ENCODE results near the gene EMID1. TPM values are rescaled to one million over a fixed set of nuclear protein-coding genes. Genes with fewer than 3 reads are reported as not detected.

EMID1 gene
- total and polyA plus RNA-seq, 8 donors, result 6.2 to 16.8 (median 10.0) TPM

DNA sequence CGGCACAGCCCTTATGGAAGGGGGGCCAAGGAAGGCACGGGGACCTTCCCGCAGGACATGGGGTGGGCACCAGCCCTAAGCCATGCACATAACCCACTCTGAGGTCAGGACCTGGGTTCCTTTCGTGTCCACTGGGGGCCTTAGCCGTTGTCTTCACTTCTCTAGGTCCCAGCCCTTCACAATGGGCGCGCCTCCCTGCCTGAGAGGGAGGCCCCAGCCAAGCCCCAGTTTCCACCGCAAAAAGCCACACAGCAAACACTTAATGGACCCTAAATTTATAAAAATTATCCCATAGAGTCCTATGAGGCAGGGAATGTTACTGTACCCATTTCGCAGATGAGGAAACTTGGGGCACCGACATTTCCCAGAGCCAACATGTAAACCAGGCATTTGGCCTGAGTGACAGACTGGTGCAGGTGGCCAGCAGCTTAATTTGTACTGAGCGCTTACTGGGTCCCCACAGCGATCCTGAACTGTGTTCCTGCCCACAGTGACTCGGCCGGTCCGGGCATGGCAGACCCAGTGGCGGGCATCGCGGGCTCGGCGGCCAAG is 102.0 kb downstream of the EMID1 start:
- WGBS, 2 donors, result 68 to 71% methylated on average over 20 of the region's 20 CpGs
- ATAC-seq (no peak), DNase-seq (peak in 2 of 6 donors; percentile 35 to 67), FAIRE-seq (no peak)
- Histone ChIP-seq H3K4me3 (peak overlapping the region; percentile 73 to 91 (median 89)), H3K27me3 (no peaks in the 10 kb centered on the region), H3K9me3 (no peaks in the 10 kb centered on the region), H3K4me1 (peaks cover 7 to 28% (median 20%) of the 10 kb centered on the region in 3 donors), H3K27ac (peak overlapping the region in 1 of 4 donors; percentile 34), H3K36me3 (no peaks in the 10 kb centered on the region)
- TF ChIP-seq, protein P1, sequence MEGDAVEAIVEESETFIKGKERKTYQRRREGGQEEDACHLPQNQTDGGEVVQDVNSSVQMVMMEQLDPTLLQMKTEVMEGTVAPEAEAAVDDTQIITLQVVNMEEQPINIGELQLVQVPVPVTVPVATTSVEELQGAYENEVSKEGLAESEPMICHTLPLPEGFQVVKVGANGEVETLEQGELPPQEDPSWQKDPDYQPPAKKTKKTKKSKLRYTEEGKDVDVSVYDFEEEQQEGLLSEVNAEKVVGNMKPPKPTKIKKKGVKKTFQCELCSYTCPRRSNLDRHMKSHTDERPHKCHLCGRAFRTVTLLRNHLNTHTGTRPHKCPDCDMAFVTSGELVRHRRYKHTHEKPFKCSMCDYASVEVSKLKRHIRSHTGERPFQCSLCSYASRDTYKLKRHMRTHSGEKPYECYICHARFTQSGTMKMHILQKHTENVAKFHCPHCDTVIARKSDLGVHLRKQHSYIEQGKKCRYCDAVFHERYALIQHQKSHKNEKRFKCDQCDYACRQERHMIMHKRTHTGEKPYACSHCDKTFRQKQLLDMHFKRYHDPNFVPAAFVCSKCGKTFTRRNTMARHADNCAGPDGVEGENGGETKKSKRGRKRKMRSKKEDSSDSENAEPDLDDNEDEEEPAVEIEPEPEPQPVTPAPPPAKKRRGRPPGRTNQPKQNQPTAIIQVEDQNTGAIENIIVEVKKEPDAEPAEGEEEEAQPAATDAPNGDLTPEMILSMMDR (IDR thresholded peaks at IDR 0.05), result no peak
- intact Hi-C loops (cut with DNase I), result no loop called here

DNA sequence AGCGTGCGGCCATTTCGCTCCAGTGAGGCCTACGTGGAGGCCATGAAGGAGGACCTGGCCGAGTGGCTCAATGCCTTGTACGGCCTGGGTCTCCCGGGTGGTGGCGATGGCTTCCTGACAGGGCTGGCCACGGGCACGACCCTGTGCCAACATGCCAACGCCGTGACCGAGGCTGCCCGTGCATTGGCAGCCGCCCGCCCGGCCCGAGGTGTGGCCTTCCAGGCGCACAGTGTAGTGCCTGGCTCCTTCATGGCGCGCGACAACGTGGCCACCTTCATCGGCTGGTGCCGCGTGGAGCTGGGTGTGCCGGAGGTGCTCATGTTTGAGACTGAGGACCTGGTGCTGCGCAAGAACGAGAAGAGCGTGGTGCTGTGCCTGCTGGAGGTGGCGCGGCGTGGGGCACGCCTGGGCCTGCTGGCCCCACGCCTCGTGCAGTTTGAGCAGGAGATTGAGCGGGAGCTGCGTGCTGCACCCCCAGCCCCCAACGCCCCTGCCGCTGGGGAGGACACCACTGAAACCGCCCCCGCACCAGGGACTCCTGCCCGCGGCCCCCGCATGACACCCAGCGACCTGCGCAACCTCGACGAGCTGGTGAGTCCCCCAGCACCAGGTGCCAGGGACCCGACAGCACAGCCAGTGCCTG is 102.6 kb downstream of the EMID1 start:
- intact Hi-C loops (cut with DNase I), result no loop called here
- FAIRE-seq (no peak), DNase-seq (peak in 3 of 6 donors; percentile 31 to 82 (median 59)), ATAC-seq (no peak)
- 86 to 87% methylated on average over 50 of the region's 50 CpGs for WGBS, 2 donors
- H3K27ac ChIP-seq, result no peak overlapping the region
- TF ChIP-seq, protein P1 (IDR thresholded peaks at IDR 0.05), result no peak
- no peaks in the 10 kb centered on the region for H3K27me3 ChIP-seq
- H3K36me3 ChIP-seq, result no peaks in the 10 kb centered on the region
- peak overlapping the region in 1 of 4 donors; percentile 91 for H3K4me3 ChIP-seq
- H3K9me3 ChIP-seq, result no peaks in the 10 kb centered on the region
- H3K4me1 ChIP-seq, result peaks cover under 1 to 28% (median 20%) of the 10 kb centered on the region in 3 donors

DNA sequence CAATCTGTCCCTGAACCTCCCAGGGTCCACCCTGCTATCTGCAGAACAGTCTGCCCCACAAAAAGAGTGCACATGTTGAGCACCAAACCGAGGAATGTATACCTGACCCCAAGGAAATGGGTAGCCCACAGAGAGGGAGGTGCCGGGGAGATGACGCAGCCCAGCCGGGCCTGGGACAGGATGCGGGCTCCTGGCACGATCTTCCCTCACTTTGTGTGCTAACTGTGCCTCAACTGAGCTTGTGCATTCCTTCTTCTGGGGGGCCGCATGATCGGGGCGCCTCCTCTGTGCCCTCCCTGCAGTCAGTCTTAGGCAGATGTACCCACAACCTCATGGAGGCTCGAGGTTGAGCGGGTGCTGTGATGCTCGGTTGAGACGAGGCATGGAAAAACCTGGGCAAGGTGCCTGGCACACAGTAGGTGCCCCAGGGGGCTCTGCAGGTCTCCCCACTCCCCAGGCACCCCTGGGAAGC is 103.1 kb downstream of the EMID1 start:
- intact Hi-C loops (cut with DNase I), result no loop called here
- WGBS, 2 donors, result 71 to 79% methylated on average over 13 of the region's 13 CpGs
- TF ChIP-seq, protein P1 (IDR thresholded peaks at IDR 0.05), result no peak
- peaks cover 0 to 29% (median 20%) of the 10 kb centered on the region in 3 donors for H3K4me1 ChIP-seq
- ATAC-seq (no peak), DNase-seq (peak in 1 of 6 donors; percentile 60), FAIRE-seq (no peak)
- peak overlapping the region in 1 of 4 donors; percentile 27 for H3K27ac ChIP-seq
- H3K4me3 ChIP-seq, result no peak overlapping the region
- H3K27me3 ChIP-seq, result peaks cover 0 to 3% (median 0%) of the 10 kb centered on the region in 4 donors
- no peaks in the 10 kb centered on the region for H3K9me3 ChIP-seq
- no peaks in the 10 kb centered on the region for H3K36me3 ChIP-seq

Other genes with a start within 250 kb of the EMID1 start
- gene C22orf31, start 144.1 kb upstream of the EMID1 start, total RNA-seq, result not detected
- gene C22orf31, start 144.1 kb upstream of the EMID1 start, polyA plus RNA-seq, result under 1 TPM in 1 of 2 donors, not detected in 1; 0.16 TPM
- 1 to 10 TPM; 3.3 to 8.7 (median 4.6) TPM for gene KREMEN1, start 132.9 kb upstream of the EMID1 start, total RNA-seq
- 1 to 10 TPM; 3.6 to 4.0 TPM for gene KREMEN1, start 132.9 kb upstream of the EMID1 start, polyA plus RNA-seq
- 10 to 100 TPM in 2 of 6 donors, 1 to 10 TPM in 4; 5.4 to 13.2 (median 9.0) TPM for gene RHBDD3, start 62.1 kb downstream of the EMID1 start, total RNA-seq
- gene RHBDD3, start 62.1 kb downstream of the EMID1 start, polyA plus RNA-seq, result 10 to 100 TPM; 36.2 to 38.2 TPM
- 100 to 1,000 TPM in 3 of 6 donors, 10 to 100 TPM in 3; 49.2 to 104 (median 87.5) TPM for gene EWSR1, start 62.4 kb downstream of the EMID1 start, total RNA-seq
- 100 to 1,000 TPM; 136 to 257 TPM for gene EWSR1, start 62.4 kb downstream of the EMID1 start, polyA plus RNA-seq
- gene GAS2L1, start 100.8 kb downstream of the EMID1 start, total RNA-seq, result 10 to 100 TPM in 1 of 6 donors, 1 to 10 TPM in 5; 5.2 to 10.7 (median 7.8) TPM
- 10 to 100 TPM; 11.7 to 13.6 TPM for gene GAS2L1, start 100.8 kb downstream of the EMID1 start, polyA plus RNA-seq
- under 1 TPM; 0.24 to 0.61 (median 0.50) TPM for gene RASL10A, start 109.8 kb downstream of the EMID1 start, total RNA-seq
- 1 to 10 TPM; 3.7 to 4.4 TPM for gene RASL10A, start 109.8 kb downstream of the EMID1 start, polyA plus RNA-seq
- 10 to 100 TPM; 27.5 to 49.9 (median 40.7) TPM for gene AP1B1, start 182.7 kb downstream of the EMID1 start, total RNA-seq
- gene AP1B1, start 182.7 kb downstream of the EMID1 start, polyA plus RNA-seq, result 10 to 100 TPM; 28.3 to 31.7 TPM
- not detected for gene RFPL1, start 232.7 kb downstream of the EMID1 start, total RNA-seq
- gene RFPL1, start 232.7 kb downstream of the EMID1 start, polyA plus RNA-seq, result under 1 TPM in 1 of 2 donors, not detected in 1; 0.09 TPM